GM12873 (cell line): ENCODE measurements around the gene CA12.

Source experiments
- TF ChIP-seq, protein P1 (sequence below): IDR thresholded peaks from 2 replicates; pipeline ENCODE4 v1.5.1; 2012; ENCODE audit warnings: low read depth, mild to moderate bottlenecking, moderate library complexity, low read length, control low read depth; ENCODE audit not compliant: insufficient read depth; ENCODE audit errors: missing control alignments

CA12 gene

DNA sequence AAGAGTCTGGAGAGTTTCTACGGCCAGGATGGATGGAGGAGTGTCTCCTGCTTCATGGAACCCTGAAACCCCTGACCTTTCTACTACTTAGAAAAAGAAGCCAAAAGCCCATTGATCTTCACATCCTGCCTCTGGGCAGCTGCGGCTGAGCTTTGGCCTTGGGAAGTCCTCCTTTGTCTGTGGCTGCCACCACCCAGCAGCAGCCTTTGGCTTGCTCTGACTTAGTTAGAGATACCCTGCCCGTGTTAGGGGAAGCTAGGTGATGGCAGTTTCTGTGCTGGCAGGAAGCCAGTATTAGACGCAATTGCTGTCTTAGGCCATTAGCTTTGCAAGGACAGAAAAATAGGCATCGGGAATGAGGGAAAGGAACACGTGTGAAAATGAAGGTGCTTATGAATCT is 85.5 kb downstream of the CA12 start:
- TF ChIP-seq, protein P1, sequence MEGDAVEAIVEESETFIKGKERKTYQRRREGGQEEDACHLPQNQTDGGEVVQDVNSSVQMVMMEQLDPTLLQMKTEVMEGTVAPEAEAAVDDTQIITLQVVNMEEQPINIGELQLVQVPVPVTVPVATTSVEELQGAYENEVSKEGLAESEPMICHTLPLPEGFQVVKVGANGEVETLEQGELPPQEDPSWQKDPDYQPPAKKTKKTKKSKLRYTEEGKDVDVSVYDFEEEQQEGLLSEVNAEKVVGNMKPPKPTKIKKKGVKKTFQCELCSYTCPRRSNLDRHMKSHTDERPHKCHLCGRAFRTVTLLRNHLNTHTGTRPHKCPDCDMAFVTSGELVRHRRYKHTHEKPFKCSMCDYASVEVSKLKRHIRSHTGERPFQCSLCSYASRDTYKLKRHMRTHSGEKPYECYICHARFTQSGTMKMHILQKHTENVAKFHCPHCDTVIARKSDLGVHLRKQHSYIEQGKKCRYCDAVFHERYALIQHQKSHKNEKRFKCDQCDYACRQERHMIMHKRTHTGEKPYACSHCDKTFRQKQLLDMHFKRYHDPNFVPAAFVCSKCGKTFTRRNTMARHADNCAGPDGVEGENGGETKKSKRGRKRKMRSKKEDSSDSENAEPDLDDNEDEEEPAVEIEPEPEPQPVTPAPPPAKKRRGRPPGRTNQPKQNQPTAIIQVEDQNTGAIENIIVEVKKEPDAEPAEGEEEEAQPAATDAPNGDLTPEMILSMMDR: no peak

DNA sequence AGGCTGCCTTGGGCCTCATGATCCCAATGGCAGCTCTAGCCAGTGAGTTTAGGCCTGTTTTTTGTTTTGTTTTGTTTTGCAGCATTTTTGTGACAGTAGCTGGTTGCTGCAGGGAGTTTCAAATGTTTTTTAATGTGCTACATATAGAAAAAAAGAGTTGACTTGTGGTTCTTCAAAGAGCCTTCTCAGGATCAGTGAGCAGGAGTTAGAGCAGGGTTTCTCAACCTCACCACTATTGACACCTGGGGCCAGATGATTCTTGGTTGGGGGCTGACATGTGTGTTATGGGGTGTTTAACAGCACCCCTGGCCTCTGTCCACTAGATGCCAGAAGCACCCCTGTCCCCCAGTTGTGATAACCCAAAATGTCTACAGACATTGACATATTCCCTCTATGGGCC is 86.3 kb downstream of the CA12 start:
- TF ChIP-seq, protein P1: no peak

DNA sequence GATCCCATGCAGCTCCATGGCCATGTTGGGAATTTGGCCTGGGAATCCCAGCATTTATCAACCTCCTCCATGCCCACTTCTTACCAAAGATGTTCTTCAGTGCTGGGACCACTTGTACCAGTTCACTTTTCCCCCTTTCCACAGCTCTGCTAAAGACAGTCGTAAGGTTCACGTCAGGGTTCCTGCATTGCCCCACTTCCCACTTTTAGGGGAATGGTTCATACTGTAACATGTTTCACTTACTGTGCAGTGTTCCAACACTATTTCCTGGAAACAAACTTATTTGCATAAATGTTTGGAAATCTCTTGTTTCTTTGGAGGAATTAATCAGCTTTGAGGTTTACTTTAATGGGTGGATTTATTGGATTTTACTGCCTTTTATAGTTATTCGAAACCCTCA is 87.3 kb downstream of the CA12 start:
- TF ChIP-seq, protein P1: no peak

DNA sequence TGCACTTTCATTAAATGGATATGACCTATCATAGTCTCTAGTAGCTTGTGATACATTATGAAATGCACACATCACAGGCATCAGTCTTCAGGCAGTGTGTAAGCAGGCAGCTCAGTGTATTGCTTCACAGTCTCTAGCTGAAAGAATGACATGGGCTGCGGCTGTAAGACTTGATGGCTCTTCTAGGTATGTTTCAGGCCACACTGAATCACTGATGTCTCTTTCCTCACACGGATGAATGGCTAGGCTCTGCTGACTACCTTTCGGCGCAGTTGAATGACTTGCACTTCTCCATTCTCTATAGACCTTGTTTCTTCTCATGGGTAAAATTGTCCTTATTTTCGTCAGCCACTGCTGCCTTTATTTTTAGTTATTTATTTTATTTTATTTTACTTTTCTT is 88.9 kb downstream of the CA12 start:
- TF ChIP-seq, protein P1: no peak

DNA sequence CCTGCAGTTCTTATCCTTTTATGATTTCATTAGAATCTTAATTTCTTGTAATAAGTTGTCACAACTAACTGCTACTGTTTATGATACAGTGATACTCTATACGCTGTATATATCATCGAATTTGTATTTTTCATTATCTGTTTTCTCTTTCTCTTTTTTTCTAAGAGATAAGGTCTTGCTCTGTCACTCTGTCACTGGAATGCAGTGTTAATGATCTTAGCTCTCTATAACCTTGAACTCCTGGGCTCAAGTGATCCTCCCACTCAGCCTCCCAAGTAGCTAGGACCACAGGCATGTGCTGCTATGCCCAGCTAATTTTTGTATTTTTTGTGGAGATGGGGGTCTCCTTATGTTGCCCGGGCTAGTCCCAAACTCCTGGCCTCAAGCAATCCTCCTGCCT is 89.4 kb downstream of the CA12 start:
- TF ChIP-seq, protein P1: no peak

DNA sequence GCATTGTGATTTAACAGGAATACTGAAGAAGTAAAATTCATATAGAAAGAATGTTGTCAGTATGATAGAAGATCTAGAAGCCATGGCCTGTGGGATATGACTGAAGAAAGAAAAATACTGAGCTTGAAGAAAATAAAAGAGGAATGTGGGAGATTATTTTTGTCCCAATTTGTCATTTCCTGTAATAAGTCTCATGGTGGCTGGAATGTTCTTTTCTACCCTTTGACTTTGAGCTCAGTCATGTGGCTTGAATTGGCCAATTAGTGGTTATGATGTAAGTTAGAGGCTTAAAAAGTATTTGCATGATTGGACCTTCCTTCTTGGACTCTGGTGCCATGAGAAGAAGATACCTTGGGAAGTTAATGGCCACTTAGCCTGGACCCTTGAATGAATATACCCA is 90.1 kb downstream of the CA12 start:
- TF ChIP-seq, protein P1: no peak

DNA sequence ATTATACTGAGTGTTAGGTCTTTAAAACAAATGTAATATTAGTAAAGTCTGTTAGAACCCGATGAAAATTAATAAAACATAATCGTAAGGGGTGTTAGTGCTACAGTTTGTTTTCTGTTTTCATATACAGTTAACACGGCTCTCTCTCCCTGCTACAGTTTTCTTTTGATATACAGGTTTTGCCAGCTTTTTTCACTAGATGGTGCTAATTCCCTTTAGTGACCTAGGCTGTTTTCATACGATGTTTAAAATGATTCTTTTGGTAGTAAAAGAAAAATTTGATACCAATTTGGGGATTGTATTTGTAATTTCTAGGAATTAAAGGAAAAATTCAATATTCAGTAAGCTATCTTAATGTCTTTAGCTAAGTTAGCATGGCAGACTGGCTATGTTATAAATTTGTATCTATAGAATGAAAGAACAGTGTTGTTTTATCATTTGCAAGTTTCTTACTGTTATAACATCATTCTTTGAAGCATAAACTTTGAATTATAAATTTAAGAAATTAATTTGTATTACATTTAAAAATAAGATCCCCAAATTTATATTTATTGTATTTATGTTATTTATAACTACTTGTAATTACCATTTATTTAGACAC is 92.8 kb downstream of the CA12 start:
- TF ChIP-seq, protein P1: peak; percentile 51

DNA sequence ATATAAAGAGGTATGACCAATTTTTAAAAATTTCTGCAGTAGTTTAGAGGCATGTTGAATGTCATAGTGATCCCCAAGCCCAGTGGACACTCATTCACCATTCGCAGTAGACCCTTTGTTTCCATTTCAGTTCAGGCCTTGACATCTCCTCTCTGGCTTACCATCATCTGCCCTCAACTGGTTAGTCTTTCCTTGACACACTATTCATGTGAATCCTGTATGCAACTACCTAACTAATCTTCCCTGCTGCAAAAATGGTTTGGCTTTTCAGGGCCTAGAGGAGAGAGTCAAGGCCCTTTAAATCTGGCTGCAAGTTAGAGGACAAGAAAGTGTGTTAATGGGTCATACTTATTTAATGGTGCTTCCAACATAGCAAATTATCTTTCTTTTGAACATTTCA is 93.3 kb downstream of the CA12 start:
- TF ChIP-seq, protein P1: no peak
